Measurements from ENCODE around the gene GAL3ST2.

The GAL3ST2 gene

GRCh38 chr2:241752253-241752652 is 24.4 kb upstream of the GAL3ST2 start:
- H3K14ac ChIP-seq (ENCODE audit: low read length): no peak overlapping the region
- H3K9ac ChIP-seq (ENCODE audit: low read depth, low read length, poor library complexity): no peak overlapping the region
- no peak overlapping the region for H3K4me2 ChIP-seq (ENCODE audit: insufficient read depth, low read length, poor library complexity, severe bottlenecking)
- DNase-seq (ENCODE audit: low spot score): no peak
- H2BK120ac ChIP-seq (ENCODE audit: low read depth, low read length): no peak overlapping the region
- H2BK12ac ChIP-seq (ENCODE audit: low read length): peak overlapping the region; percentile 73
- H3K18ac ChIP-seq (ENCODE audit: low read length): peak overlapping the region; percentile 2
- no peaks in the 10 kb centered on the region for H3K9me3 ChIP-seq (replicated peaks in 1 of 2; ENCODE audit: control insufficient read depth in 2 of 2, insufficient read depth in 1 of 2, low read depth in 1 of 2, low read length in 2 of 2)
- no peak overlapping the region for H3K4me3 ChIP-seq (ENCODE audit: low read length in 2 of 2)
- no peak overlapping the region for H2AFZ ChIP-seq (ENCODE audit: low read length)
- H3K36me3 ChIP-seq (replicated peaks in 1 of 2; ENCODE audit: control insufficient read depth in 2 of 2, insufficient read depth in 2 of 2, low read length in 2 of 2): peaks cover 20 to 48% of the 10 kb centered on the region in 2 donors
- H2BK5ac ChIP-seq (ENCODE audit: low read length): peak overlapping the region; percentile 42
- peaks cover 10% of the 10 kb centered on the region for H3K79me1 ChIP-seq (ENCODE audit: low read depth, low read length)
- no peaks in the 10 kb centered on the region for H3K27me3 ChIP-seq (ENCODE audit: control insufficient read depth in 3 of 3, insufficient read depth in 3 of 3, low read depth in 1 of 3, low read length in 3 of 3)
- no peak overlapping the region for H4K91ac ChIP-seq (ENCODE audit: low read depth, low read length, poor library complexity)
- WGBS, 2 donors (ENCODE audit: extremely low coverage in 2 of 2, insufficient read length in 2 of 2, insufficient replicate concordance in 1 of 2): no CpG with 5 or more reads among the region's 14 CpGs
- peaks cover 0 to 2% of the 10 kb centered on the region in 2 donors for H3K4me1 ChIP-seq (ENCODE audit: control insufficient read depth in 2 of 2, insufficient read depth in 1 of 2, low read depth in 1 of 2, low read length in 2 of 2)
- no peak overlapping the region for H2BK15ac ChIP-seq (ENCODE audit: low read length)
- H3K23ac ChIP-seq (ENCODE audit: low read depth, low read length, poor library complexity): peak overlapping the region; percentile 44
- no peak overlapping the region for H4K8ac ChIP-seq (ENCODE audit: low read depth, low read length)
- no peak overlapping the region for H3K4ac ChIP-seq (ENCODE audit: low read length)
- H2AK5ac ChIP-seq (ENCODE audit: low read depth, low read length): peak overlapping the region; percentile 14
- no peak overlapping the region for H3K27ac ChIP-seq (replicated peaks; ENCODE audit: low read length)

GRCh38 chr2:241752689-241753276 is 23.8 kb upstream of the GAL3ST2 start:
- Histone ChIP-seq H3K4me3 (ENCODE audit: low read length in 2 of 2) (no peak overlapping the region), H2AK5ac (ENCODE audit: low read depth, low read length) (peak overlapping the region; percentile 14), H3K4ac (ENCODE audit: low read length) (no peak overlapping the region), H3K14ac (ENCODE audit: low read length) (no peak overlapping the region), H4K91ac (ENCODE audit: low read depth, low read length, poor library complexity) (no peak overlapping the region), H2BK12ac (ENCODE audit: low read length) (peak overlapping the region; percentile 73), H3K4me2 (ENCODE audit: insufficient read depth, low read length, poor library complexity, severe bottlenecking) (no peak overlapping the region), H3K79me1 (ENCODE audit: low read depth, low read length) (peaks cover 10% of the 10 kb centered on the region), H2BK15ac (ENCODE audit: low read length) (no peak overlapping the region), H3K36me3 (replicated peaks in 1 of 2; ENCODE audit: control insufficient read depth in 2 of 2, insufficient read depth in 2 of 2, low read length in 2 of 2) (peaks cover 20 to 47% of the 10 kb centered on the region in 2 donors), H3K27me3 (ENCODE audit: control insufficient read depth in 3 of 3, insufficient read depth in 3 of 3, low read depth in 1 of 3, low read length in 3 of 3) (no peaks in the 10 kb centered on the region), H3K27ac (replicated peaks; ENCODE audit: low read length) (no peak overlapping the region), H2BK5ac (ENCODE audit: low read length) (peak overlapping the region; percentile 42), H4K8ac (ENCODE audit: low read depth, low read length) (no peak overlapping the region), H2BK120ac (ENCODE audit: low read depth, low read length) (no peak overlapping the region), H3K9ac (ENCODE audit: low read depth, low read length, poor library complexity) (no peak overlapping the region), H3K18ac (ENCODE audit: low read length) (peak overlapping the region; percentile 2), H3K9me3 (replicated peaks in 1 of 2; ENCODE audit: control insufficient read depth in 2 of 2, insufficient read depth in 1 of 2, low read depth in 1 of 2, low read length in 2 of 2) (no peaks in the 10 kb centered on the region), H3K23ac (ENCODE audit: low read depth, low read length, poor library complexity) (no peak overlapping the region), H3K4me1 (ENCODE audit: control insufficient read depth in 2 of 2, insufficient read depth in 1 of 2, low read depth in 1 of 2, low read length in 2 of 2) (peaks cover 0 to 2% of the 10 kb centered on the region in 2 donors), H2AFZ (ENCODE audit: low read length) (no peak overlapping the region)
- DNase-seq (ENCODE audit: low spot score): no peak
- WGBS, 2 donors (ENCODE audit: extremely low coverage in 2 of 2, insufficient read length in 2 of 2, insufficient replicate concordance in 1 of 2): no CpG with 5 or more reads among the region's 21 CpGs

- Histone ChIP-seq H3K9me3 (replicated peaks in 1 of 2; ENCODE audit: control insufficient read depth in 2 of 2, insufficient read depth in 1 of 2, low read depth in 1 of 2, low read length in 2 of 2) (no peaks in the 10 kb centered on the region), H2BK5ac (ENCODE audit: low read length) (peak overlapping the region; percentile 54), H4K8ac (ENCODE audit: low read depth, low read length) (no peak overlapping the region), H3K18ac (ENCODE audit: low read length) (peak overlapping the region; percentile 48), H3K14ac (ENCODE audit: low read length) (no peak overlapping the region), H2AFZ (ENCODE audit: low read length) (no peak overlapping the region), H3K36me3 (replicated peaks in 1 of 2; ENCODE audit: control insufficient read depth in 2 of 2, insufficient read depth in 2 of 2, low read length in 2 of 2) (peaks cover 22 to 45% of the 10 kb centered on the region in 2 donors), H3K9ac (ENCODE audit: low read depth, low read length, poor library complexity) (no peak overlapping the region), H2BK12ac (ENCODE audit: low read length) (peak overlapping the region; percentile 41), H3K4ac (ENCODE audit: low read length) (peak overlapping the region; percentile 37), H3K23ac (ENCODE audit: low read depth, low read length, poor library complexity) (no peak overlapping the region), H3K4me2 (ENCODE audit: insufficient read depth, low read length, poor library complexity, severe bottlenecking) (no peak overlapping the region), H3K27me3 (ENCODE audit: control insufficient read depth in 3 of 3, insufficient read depth in 3 of 3, low read depth in 1 of 3, low read length in 3 of 3) (no peaks in the 10 kb centered on the region), H3K4me3 (ENCODE audit: low read length in 2 of 2) (no peak overlapping the region), H2BK15ac (ENCODE audit: low read length) (peak overlapping the region; percentile 5), H4K91ac (ENCODE audit: low read depth, low read length, poor library complexity) (peak overlapping the region; percentile 85), H3K4me1 (ENCODE audit: control insufficient read depth in 2 of 2, insufficient read depth in 1 of 2, low read depth in 1 of 2, low read length in 2 of 2) (peaks cover 0 to 2% of the 10 kb centered on the region in 2 donors), H2AK5ac (ENCODE audit: low read depth, low read length) (peak overlapping the region; percentile 96), H3K27ac (replicated peaks; ENCODE audit: low read length) (no peak overlapping the region), H3K79me1 (ENCODE audit: low read depth, low read length) (peaks cover 10% of the 10 kb centered on the region), H2BK120ac (ENCODE audit: low read depth, low read length) (peak overlapping the region; percentile 2)
- no peak for DNase-seq (ENCODE audit: low spot score)
- no CpG with 5 or more reads among the region's 17 CpGs for WGBS, 2 donors (ENCODE audit: extremely low coverage in 2 of 2, insufficient read length in 2 of 2, insufficient replicate concordance in 1 of 2)
Observed at GRCh38 chr2:241753493-241753892, 23.1 kb upstream of the GAL3ST2 start.

- no peak overlapping the region for H4K91ac ChIP-seq (ENCODE audit: low read depth, low read length, poor library complexity)
- H3K4me2 ChIP-seq (ENCODE audit: insufficient read depth, low read length, poor library complexity, severe bottlenecking): no peak overlapping the region
- H3K27me3 ChIP-seq (ENCODE audit: control insufficient read depth in 3 of 3, insufficient read depth in 3 of 3, low read depth in 1 of 3, low read length in 3 of 3): no peaks in the 10 kb centered on the region
- no peak overlapping the region for H2AFZ ChIP-seq (ENCODE audit: low read length)
- peaks cover 0 to 2% of the 10 kb centered on the region in 2 donors for H3K4me1 ChIP-seq (ENCODE audit: control insufficient read depth in 2 of 2, insufficient read depth in 1 of 2, low read depth in 1 of 2, low read length in 2 of 2)
- H2BK5ac ChIP-seq (ENCODE audit: low read length): peak overlapping the region; percentile 54
- H3K23ac ChIP-seq (ENCODE audit: low read depth, low read length, poor library complexity): no peak overlapping the region
- H3K14ac ChIP-seq (ENCODE audit: low read length): peak overlapping the region; percentile 3
- H3K79me1 ChIP-seq (ENCODE audit: low read depth, low read length): peaks cover 10% of the 10 kb centered on the region
- H2BK120ac ChIP-seq (ENCODE audit: low read depth, low read length): peak overlapping the region; percentile 2
- whole genome bisulfite sequencing, 2 donors (ENCODE audit: extremely low coverage in 2 of 2, insufficient read length in 2 of 2, insufficient replicate concordance in 1 of 2): no CpG with 5 or more reads among the region's 20 CpGs
- no peak overlapping the region for H3K27ac ChIP-seq (replicated peaks; ENCODE audit: low read length)
- no peak for DNase-seq (ENCODE audit: low spot score)
- H2BK15ac ChIP-seq (ENCODE audit: low read length): peak overlapping the region; percentile 5
- no peak overlapping the region for H4K8ac ChIP-seq (ENCODE audit: low read depth, low read length)
- H3K9me3 ChIP-seq (replicated peaks in 1 of 2; ENCODE audit: control insufficient read depth in 2 of 2, insufficient read depth in 1 of 2, low read depth in 1 of 2, low read length in 2 of 2): no peaks in the 10 kb centered on the region
- H2BK12ac ChIP-seq (ENCODE audit: low read length): no peak overlapping the region
- peak overlapping the region; percentile 70 for H2AK5ac ChIP-seq (ENCODE audit: low read depth, low read length)
- no peak overlapping the region for H3K4me3 ChIP-seq (ENCODE audit: low read length in 2 of 2)
- H3K9ac ChIP-seq (ENCODE audit: low read depth, low read length, poor library complexity): no peak overlapping the region
- no peak overlapping the region for H3K4ac ChIP-seq (ENCODE audit: low read length)
- H3K18ac ChIP-seq (ENCODE audit: low read length): no peak overlapping the region
- peaks cover 20 to 40% of the 10 kb centered on the region in 2 donors for H3K36me3 ChIP-seq (replicated peaks in 1 of 2; ENCODE audit: control insufficient read depth in 2 of 2, insufficient read depth in 2 of 2, low read length in 2 of 2)
Observed at GRCh38 chr2:241754042-241754441, 22.6 kb upstream of the GAL3ST2 start.

All from neuronal stem cell (in vitro differentiated cells).